NCI-H1694 (cell line): ENCODE measurements around the gene NLRP3.
"Not testable (repeated sequence)": the region's sequence is repeated elsewhere in the genome, so short reads cannot be mapped to it uniquely, and the experiment has no call there.

Experiments
- DNase-seq: peaks from one replicate; lab custom pipeline; 2025; lab: John Stamatoyannopoulos, UW

Gene NLRP3

GRCh38 chr1:247415423-247416361 lies at the start of gene NLRP3:
TSS of gene NLRP3 (plus strand) at chr1:247416173. CDS start at chr1:247418801, 2,628 bp downstream.
- DNase-seq, result no peak

- DNase-seq, result not testable (repeated sequence)
Measured at GRCh38 chr1:247366345-247366744, 49.6 kb upstream of the NLRP3 start.

GRCh38 chr1:247366926-247367645 lies 48.9 kb upstream of the NLRP3 start:
- DNase-seq, result no peak

- no peak for DNase-seq
Measured at GRCh38 chr1:247367786-247368422, 48.1 kb upstream of the NLRP3 start.

GRCh38 chr1:247368490-247369145 lies 47.4 kb upstream of the NLRP3 start:
- no peak for DNase-seq

- no peak for DNase-seq
Measured at GRCh38 chr1:247370786-247371732, 44.9 kb upstream of the NLRP3 start.

- no peak for DNase-seq
Measured at GRCh38 chr1:247371801-247372259, 44.1 kb upstream of the NLRP3 start.

GRCh38 chr1:247373721-247374141 lies 42.2 kb upstream of the NLRP3 start:
- DNase-seq, result no peak

- not testable (repeated sequence) for DNase-seq
Measured at GRCh38 chr1:247374651-247375334, 41.2 kb upstream of the NLRP3 start.

- no peak for DNase-seq
Measured at GRCh38 chr1:247375747-247376146, 40.2 kb upstream of the NLRP3 start.

GRCh38 chr1:247376659-247377058 lies 39.3 kb upstream of the NLRP3 start:
- DNase-seq, result no peak

- DNase-seq, result not testable (repeated sequence)
Measured at GRCh38 chr1:247377656-247378055, 38.3 kb upstream of the NLRP3 start.

- no peak for DNase-seq
Measured at GRCh38 chr1:247378334-247379073, 37.5 kb upstream of the NLRP3 start.

GRCh38 chr1:247385283-247385682 lies 30.7 kb upstream of the NLRP3 start:
- no peak for DNase-seq

- no peak for DNase-seq
Measured at GRCh38 chr1:247386217-247386616, 29.8 kb upstream of the NLRP3 start.

- DNase-seq, result no peak
Measured at GRCh38 chr1:247386687-247387086, 29.3 kb upstream of the NLRP3 start.

- DNase-seq, result no peak
Measured at GRCh38 chr1:247387096-247387495, 28.9 kb upstream of the NLRP3 start.

- no peak for DNase-seq
Measured at GRCh38 chr1:247387565-247387964, 28.4 kb upstream of the NLRP3 start.

- DNase-seq, result peak; percentile 11
Measured at GRCh38 chr1:247390116-247390791, 25.7 kb upstream of the NLRP3 start.
